C4-2B (cell line): ENCODE data around the gene GJB4.

Source experiments
- H3K27ac ChIP-seq: fragments of 450-650 bp; 2 replicates; pipeline ENCODE4 v1.5.1; 2017
- ZFX ChIP-seq: fragments of 450-650 bp; IDR thresholded peaks from 2 replicates; pipeline ENCODE4 v1.6.1; 2017
- TF ChIP-seq, protein P1 (sequence below): fragments of 450-650 bp; conservative IDR thresholded peaks from 2 replicates; pipeline ENCODE4 v1.5.1; 2017; ENCODE audit warnings: mild to moderate bottlenecking

GJB4 gene

DNA sequence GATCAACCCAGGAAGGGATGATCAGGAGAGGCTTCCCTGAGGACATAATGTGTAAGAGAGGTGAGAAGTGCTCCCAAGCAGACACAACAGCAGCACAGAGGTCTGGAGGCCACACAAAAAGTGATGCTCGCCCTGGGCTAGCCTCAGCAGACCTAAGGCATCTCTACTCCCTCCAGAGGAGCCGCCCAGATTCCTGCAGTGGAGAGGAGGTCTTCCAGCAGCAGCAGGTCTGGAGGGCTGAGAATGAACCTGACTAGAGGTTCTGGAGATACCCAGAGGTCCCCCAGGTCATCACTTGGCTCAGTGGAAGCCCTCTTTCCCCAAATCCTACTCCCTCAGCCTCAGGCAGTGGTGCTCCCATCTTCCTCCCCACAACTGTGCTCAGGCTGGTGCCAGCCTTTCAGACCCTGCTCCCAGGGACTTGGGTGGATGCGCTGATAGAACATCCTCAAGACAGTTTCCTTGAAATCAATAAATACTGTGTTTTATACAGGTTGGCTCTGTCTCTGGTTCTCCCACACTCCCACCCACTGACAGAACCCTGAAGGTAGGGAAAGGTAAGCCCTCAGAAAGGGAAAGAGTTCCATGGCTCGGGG lies 26.4 kb downstream of the GJB4 start:
- TF ChIP-seq ZFX, result no peak
- TF ChIP-seq, protein P1, sequence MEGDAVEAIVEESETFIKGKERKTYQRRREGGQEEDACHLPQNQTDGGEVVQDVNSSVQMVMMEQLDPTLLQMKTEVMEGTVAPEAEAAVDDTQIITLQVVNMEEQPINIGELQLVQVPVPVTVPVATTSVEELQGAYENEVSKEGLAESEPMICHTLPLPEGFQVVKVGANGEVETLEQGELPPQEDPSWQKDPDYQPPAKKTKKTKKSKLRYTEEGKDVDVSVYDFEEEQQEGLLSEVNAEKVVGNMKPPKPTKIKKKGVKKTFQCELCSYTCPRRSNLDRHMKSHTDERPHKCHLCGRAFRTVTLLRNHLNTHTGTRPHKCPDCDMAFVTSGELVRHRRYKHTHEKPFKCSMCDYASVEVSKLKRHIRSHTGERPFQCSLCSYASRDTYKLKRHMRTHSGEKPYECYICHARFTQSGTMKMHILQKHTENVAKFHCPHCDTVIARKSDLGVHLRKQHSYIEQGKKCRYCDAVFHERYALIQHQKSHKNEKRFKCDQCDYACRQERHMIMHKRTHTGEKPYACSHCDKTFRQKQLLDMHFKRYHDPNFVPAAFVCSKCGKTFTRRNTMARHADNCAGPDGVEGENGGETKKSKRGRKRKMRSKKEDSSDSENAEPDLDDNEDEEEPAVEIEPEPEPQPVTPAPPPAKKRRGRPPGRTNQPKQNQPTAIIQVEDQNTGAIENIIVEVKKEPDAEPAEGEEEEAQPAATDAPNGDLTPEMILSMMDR, result no peak
- no peak overlapping the region for H3K27ac ChIP-seq

DNA sequence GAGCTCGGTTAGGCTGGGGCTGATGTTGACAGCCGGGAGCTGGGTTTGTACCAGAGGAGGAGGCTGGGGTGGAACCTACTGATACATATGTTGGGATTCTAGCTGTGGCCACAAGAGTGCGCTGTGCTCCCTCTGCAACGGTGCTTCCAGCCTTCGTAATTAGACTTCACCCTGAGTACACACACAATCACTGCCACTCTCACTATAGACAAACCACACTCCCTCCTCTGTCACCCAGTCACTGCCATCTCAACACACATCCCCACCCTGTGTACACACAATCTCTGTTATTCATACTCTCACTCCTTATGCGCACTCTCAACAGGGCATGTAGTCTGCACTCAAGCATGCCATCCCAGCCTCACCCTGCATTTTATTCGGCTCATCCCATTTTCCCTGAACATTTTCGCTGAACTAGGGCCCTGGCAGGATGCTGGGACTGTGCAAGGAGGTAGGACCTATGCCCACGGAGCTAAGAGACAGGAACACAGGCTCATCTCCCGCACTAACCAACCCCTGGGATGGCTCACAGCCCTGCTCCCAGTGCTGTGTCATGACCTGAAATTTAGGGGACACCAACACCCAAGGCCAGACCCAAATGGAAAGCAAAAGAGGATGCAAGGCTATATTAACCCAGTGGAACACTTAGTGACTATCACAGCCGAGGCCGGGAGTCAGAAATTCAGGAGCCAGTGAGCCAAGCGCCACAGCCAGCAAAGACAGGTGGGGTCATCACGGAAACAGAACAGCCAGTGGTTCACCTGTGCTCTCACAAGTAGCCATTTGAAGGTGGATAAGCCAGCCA lies 27.2 kb downstream of the GJB4 start:
- no peak for TF ChIP-seq ZFX
- TF ChIP-seq, protein P1, result peak; percentile 94
- H3K27ac ChIP-seq, result no peak overlapping the region

DNA sequence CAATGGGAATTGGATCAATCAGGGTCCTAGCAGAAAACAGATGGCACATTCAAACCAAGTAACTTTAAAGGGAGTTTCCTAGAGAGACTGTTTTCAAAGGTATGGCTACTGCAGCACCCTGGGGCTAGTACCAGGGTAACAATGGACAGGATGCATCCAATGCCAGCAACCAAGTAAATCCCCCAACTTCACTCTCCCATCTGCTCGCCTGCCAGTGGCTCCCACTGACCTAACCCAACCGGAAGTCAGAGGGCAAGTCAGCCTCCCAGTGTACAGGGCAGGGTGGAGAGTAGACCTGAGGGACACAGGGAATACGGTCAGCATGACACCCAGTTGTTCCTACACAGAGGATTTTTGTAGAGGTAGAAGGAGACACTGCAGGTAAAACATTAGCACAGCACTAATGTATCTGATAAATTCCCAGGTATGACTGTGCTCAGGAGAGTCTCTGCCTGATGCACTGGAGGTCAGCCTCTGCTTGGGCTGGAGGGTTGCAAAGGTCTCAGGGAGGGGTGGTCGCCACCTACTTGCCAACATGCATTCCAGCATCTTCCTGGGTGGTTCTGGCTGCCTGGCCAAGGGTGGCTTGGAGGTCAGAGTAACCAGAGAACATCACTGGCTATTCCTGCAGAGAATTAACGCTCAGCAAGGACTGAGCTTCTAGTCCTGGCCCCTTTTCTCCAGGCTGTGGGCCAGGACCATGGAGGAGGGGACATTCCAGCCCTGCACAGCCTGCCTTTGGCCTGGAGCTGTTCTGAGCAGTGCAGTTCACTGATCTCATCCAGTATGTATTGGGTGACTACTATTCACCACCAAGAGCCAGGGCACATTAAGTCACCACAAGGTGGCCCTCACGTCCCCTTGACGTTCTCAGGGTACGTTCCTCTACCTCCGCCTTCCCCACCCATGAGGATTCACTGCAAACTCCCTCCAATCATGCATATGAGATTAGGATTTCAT lies 28.2 kb downstream of the GJB4 start:
- TF ChIP-seq ZFX, result no peak
- TF ChIP-seq, protein P1, result no peak; the same call in 1 of the 2 replicates
- H3K27ac ChIP-seq, result no peak overlapping the region

DNA sequence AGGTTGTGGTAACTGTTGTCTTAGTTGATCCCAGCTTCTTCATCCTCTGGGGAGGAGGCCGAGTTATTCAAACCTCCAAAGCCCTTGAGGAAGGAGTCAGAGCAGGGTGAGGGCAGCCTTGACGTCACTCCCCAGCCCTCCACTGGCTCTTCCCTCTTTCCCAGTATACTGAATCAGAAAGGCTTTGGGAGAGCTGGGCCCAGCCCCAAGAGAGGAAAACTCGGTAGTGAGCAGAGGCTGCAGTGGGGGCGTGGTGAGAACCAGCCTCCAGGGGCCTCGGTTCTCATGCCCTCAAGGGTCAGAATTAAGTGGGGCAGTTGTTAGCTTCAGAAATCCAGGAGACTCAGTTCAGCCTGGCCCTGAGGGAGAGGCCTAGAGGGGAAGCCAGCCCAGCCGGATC lies 31.4 kb downstream of the GJB4 start:
- TF ChIP-seq, protein P1, result no peak
- TF ChIP-seq ZFX, result no peak
- no peak overlapping the region for H3K27ac ChIP-seq

DNA sequence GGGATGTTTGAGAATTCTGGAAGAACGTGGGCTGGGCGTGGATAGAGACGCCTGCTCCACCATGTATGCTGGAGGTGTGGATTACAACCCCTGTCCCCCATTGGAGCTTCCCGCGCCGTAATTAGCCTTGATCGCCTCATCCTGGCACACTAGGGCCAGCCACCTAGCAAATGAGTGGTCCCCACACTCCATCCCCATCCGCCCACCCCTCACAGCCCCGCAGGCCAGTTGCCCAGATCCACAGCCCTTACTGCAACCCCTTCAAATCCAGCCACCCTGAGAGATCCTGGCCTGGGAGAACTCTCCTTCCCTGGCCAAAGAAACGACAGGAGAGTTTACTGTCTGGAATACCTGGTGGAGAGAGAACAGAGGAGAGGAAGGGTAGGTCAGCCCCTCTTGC lies 32.9 kb downstream of the GJB4 start:
- no peak overlapping the region for H3K27ac ChIP-seq
- TF ChIP-seq, protein P1, result no peak
- TF ChIP-seq ZFX, result no peak

DNA sequence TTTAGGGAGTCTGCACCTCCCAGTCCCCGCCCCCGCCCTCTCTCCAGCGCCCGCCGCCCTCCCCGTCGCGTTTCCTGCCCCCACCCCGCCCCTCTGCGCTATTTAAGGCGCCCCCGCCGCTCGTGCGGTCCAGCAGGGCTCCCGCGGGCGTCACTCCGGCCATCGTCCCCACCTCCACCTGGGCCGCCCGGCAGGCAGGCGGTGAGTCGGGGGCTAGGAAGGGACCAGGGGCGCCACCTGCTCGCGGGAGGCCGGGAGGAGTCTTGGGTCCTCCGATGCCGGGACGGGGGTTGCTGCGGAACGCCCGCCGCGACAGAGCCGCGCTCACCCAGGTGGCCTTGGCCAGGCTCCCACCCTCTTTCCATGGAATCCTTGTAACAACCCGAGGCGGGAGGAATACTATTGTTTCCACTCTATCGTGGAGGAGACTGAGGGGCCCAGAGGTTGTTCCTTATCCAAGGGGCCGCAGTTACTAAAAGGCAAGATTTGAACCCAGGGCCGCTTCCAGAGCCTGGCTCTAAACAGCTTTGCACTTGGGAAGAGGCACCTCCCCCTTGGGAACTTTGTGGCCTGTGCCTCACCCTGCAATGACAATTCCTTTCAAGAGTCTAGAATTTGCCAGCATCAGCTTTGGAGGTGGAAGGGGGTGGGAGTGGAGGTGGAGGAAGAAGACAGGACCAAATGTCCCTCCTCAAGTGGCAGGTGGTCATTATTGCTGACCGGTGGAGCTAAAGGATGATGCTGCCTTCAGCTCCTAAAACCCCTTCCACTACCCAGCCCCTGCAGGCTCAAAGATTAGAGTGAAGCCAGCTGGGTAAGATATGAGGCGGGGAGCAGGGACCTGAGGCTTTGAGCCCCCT lies 33.6 kb downstream of the GJB4 start, which contains the start of gene GJA4:
GJA4 (plus strand) TSS at position 132 of the 860 bp plus-strand sequence. CDS start 1,215 bp downstream, outside the sequence.
- TF ChIP-seq, protein P1, result no peak
- no peak for TF ChIP-seq ZFX
- H3K27ac ChIP-seq, result no peak within 1 kb of the TSS
